Stimulated activated naive CD8-positive, alpha-beta T cell treated with anti-CD3 and anti-CD28 coated beads, Interleukin-15, Interleukin-2, amounts not matched to agents 100 ng/mL and 50 ng/mL, for 24 hours (primary cell): ENCODE data around the gene ALDH5A1.

Source experiments
- H3K27ac Mint-ChIP-seq: one replicate; pipeline ENCODE4 v1.8.0; 2021; ENCODE audit warnings: mild to moderate bottlenecking, mixed read lengths
- H3K27me3 Mint-ChIP-seq: one replicate; pipeline ENCODE4 v1.8.0; 2021; ENCODE audit warnings: mixed read lengths
- H3K36me3 Mint-ChIP-seq: one replicate; pipeline ENCODE4 v1.8.0; 2021; ENCODE audit warnings: low read depth, mixed read lengths
- H3K4me1 Mint-ChIP-seq: one replicate; pipeline ENCODE4 v1.8.0; 2021; ENCODE audit warnings: low read depth, mixed read lengths
- H3K4me3 Mint-ChIP-seq: one replicate; pipeline ENCODE4 v1.8.0; 2021; ENCODE audit warnings: mild to moderate bottlenecking, mixed read lengths
- H3K9me3 Mint-ChIP-seq: one replicate; pipeline ENCODE4 v1.8.0; 2021; ENCODE audit warnings: mixed read lengths

Gene ALDH5A1

GRCh38 chr6:24534329-24534728 is 39.6 kb downstream of the ALDH5A1 start:
- Mint-ChIP-seq H3K27me3 (no peaks in the 10 kb centered on the region), H3K36me3 (peaks cover 5% of the 10 kb centered on the region), H3K4me3 (no peak overlapping the region), H3K4me1 (no peaks in the 10 kb centered on the region), H3K27ac (no peak overlapping the region), H3K9me3 (no peaks in the 10 kb centered on the region)

DNA sequence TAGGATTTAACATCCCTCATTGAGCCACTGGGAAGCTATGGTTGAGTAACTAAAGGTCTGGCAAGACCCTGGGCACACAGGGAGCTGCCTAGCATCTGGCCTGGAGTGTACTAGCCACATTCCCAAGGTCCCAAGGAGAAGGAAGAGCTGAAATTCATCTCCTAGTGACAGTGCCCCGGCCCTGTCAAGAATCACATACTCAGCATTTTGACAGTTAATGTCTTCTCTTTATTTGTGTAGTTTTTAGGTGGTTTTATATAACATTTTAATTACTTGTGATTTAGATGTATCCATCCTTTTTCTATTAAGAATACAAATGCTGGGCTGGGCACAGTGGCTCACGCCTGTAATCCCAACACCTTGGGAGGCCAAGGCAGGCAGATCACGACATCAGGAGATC is 40.4 kb downstream of the ALDH5A1 start:
- Mint-ChIP-seq H3K36me3 (peaks cover under 1% of the 10 kb centered on the region), H3K4me3 (no peak overlapping the region), H3K9me3 (no peaks in the 10 kb centered on the region), H3K27me3 (no peaks in the 10 kb centered on the region), H3K4me1 (no peaks in the 10 kb centered on the region), H3K27ac (no peak overlapping the region)

DNA sequence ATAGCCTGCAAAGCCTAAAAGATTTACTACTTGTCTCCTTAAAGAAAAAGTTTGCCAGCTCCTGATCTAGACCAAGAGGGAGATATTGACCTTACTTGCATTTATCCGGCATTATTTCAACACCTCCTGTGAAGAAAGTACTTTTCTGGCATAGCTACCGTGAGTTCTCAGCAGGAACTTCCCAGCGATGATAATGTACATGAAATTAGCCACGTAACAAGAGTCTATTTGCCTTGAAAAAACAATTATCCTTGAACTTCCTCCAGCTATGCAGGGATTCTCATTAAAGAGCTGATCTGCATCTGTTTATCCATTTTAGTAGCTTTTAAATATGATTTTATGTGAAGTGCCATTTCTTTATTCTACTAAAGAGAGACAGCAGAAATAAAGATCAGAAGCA is 41.7 kb downstream of the ALDH5A1 start:
- Mint-ChIP-seq H3K27ac (no peak overlapping the region), H3K4me3 (no peak overlapping the region), H3K27me3 (no peaks in the 10 kb centered on the region), H3K4me1 (no peaks in the 10 kb centered on the region), H3K9me3 (no peaks in the 10 kb centered on the region), H3K36me3 (no peaks in the 10 kb centered on the region)

DNA sequence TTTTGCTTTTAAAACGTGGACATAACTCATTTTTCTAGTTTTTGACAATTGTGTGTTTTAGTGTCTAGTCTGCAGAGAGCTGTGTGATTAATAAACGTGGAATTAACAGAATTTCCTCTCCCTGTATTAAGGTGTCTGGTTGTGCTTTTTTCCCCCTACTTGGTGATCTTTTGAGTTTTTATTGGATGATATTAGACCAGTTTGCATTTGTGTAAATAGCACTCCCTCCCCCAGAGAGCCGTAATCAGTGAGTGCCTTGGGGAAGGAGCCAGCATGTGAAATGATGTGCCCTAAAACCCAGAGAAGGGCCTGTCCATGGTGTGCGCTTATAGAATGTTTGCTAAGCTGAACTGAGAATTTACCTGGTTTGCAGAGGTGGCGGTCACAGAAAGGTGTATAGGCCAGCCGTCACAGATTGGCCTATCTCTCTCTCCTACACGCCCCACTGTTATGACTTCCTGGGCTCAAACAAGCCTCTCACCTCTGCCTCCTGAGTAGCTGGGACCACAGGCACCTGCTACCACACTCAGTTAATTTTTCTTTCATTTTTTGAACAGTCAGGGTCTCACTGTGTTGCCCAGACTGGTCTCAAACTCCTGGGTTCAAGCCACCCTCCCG is 42.4 kb downstream of the ALDH5A1 start:
- Mint-ChIP-seq H3K4me1 (no peaks in the 10 kb centered on the region), H3K27me3 (no peaks in the 10 kb centered on the region), H3K36me3 (no peaks in the 10 kb centered on the region), H3K27ac (no peak overlapping the region), H3K9me3 (no peaks in the 10 kb centered on the region), H3K4me3 (no peak overlapping the region)

- no peaks in the 10 kb centered on the region for H3K9me3 Mint-ChIP-seq
- no peak overlapping the region for H3K27ac Mint-ChIP-seq
- no peaks in the 10 kb centered on the region for H3K27me3 Mint-ChIP-seq
- H3K36me3 Mint-ChIP-seq: no peaks in the 10 kb centered on the region
- H3K4me1 Mint-ChIP-seq: no peaks in the 10 kb centered on the region
- no peak overlapping the region for H3K4me3 Mint-ChIP-seq
Observed at GRCh38 chr6:24537771-24538385, 43.1 kb downstream of the ALDH5A1 start.

DNA sequence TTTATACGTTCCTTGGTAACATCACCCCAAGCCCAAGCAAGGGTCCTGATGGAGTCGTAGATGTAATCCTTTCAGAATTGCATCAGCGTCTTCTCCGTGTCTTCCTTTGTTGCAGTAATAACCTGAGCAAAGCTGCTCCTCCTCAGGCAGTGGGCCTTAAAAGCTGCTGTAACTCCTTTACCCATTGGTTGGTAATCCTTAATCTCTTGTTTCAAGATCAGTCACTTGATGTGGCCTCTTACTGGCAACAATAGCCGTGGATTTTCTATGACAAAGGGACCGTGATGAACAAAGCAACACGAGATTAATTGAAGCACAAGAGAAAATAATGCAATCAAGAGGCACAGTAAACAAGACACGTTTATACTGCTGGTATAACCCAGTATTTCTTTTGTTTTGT is 44.6 kb downstream of the ALDH5A1 start:
- H3K27me3 Mint-ChIP-seq: no peaks in the 10 kb centered on the region
- no peaks in the 10 kb centered on the region for H3K36me3 Mint-ChIP-seq
- H3K9me3 Mint-ChIP-seq: no peaks in the 10 kb centered on the region
- H3K27ac Mint-ChIP-seq: no peak overlapping the region
- H3K4me1 Mint-ChIP-seq: no peaks in the 10 kb centered on the region
- H3K4me3 Mint-ChIP-seq: no peak overlapping the region

DNA sequence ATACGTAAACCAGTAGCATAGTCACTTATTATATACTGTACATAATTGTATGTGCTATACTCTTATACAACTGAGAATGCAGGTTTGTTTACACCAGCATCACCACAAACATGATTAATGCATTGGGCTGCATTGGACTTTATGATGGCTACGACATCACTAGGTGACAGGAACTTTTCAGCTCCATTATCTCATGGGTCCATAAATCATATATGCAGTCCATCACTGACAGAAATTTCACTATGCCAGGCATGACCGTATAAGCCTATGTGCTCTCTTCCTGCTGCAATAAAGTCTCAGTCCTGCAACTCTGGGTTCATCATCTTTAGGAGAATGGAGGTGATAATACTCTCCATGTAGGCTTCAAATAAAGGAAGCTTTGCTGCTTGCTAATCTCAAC is 45.4 kb downstream of the ALDH5A1 start:
- Mint-ChIP-seq H3K27ac (no peak overlapping the region), H3K36me3 (no peaks in the 10 kb centered on the region), H3K9me3 (no peaks in the 10 kb centered on the region), H3K4me1 (no peaks in the 10 kb centered on the region), H3K4me3 (no peak overlapping the region), H3K27me3 (no peaks in the 10 kb centered on the region)

DNA sequence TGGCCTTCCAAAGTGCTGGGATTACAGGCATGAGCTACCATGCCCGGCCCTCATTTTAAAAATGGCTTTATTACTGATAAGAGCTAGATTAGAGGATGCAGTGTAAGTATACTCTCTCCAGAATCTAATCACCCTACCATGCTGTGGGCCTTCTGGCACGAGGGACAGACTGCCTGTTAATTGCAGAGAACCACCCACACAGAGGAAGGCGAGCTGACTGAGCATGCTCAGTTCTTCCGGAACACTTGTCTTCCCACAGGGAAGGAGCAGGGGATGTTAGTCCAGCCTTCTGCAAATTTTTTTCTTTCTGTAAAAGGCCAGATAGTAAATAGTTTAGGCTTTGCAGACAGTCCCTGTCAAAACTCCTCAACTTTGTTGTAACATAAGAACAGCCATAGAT is 48.9 kb downstream of the ALDH5A1 start:
- no peaks in the 10 kb centered on the region for H3K36me3 Mint-ChIP-seq
- peaks cover 3% of the 10 kb centered on the region for H3K27me3 Mint-ChIP-seq
- peaks cover 8% of the 10 kb centered on the region for H3K4me1 Mint-ChIP-seq
- H3K4me3 Mint-ChIP-seq: no peak overlapping the region
- H3K9me3 Mint-ChIP-seq: no peaks in the 10 kb centered on the region
- H3K27ac Mint-ChIP-seq: no peak overlapping the region

GRCh38 chr6:24545183-24545582 is 50.4 kb downstream of the ALDH5A1 start:
- H3K36me3 Mint-ChIP-seq: no peaks in the 10 kb centered on the region
- no peaks in the 10 kb centered on the region for H3K9me3 Mint-ChIP-seq
- H3K4me1 Mint-ChIP-seq: peaks cover 8% of the 10 kb centered on the region
- H3K27ac Mint-ChIP-seq: no peak overlapping the region
- peaks cover 3% of the 10 kb centered on the region for H3K27me3 Mint-ChIP-seq
- H3K4me3 Mint-ChIP-seq: no peak overlapping the region

DNA sequence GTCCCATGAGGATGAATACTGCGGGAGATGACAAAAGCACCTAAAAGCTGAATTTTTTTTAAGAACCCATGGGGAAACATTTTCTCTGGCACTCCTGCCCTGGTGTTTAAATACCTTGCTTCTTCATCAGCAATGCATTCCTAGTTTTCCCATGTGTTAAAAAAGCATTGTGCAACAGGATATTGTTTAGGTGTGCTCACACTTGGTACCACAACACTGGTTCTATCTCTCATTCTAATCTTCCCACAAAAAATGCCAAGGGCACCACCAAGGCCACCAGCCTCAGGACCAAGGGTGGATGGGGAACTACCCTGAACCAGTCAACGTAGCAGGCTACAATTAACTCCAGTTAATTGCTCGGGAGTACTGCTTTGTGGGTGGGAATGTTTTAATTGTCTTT is 50.9 kb downstream of the ALDH5A1 start:
- H3K9me3 Mint-ChIP-seq: no peaks in the 10 kb centered on the region
- H3K4me3 Mint-ChIP-seq: no peak overlapping the region
- H3K36me3 Mint-ChIP-seq: no peaks in the 10 kb centered on the region
- peaks cover 3% of the 10 kb centered on the region for H3K27me3 Mint-ChIP-seq
- no peak overlapping the region for H3K27ac Mint-ChIP-seq
- H3K4me1 Mint-ChIP-seq: peaks cover 8% of the 10 kb centered on the region

DNA sequence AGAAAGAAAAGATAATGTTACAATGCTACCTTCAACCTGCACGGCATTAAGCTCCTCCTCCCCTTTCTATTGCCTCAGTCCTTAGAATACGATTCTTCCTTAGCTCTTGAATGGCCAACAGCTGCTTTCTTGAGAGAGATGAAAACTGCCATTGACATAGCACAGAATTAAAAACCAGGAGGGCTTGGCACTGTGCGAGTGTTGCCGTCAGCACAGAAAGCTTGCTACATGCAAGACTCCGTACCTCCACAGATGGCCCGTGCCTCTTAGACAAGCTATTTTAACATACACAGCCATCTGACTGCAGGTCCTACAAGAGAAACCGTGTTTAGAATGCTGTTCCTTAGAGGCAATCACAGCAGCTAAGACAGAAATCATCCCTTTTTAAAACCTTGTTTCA is 51.7 kb downstream of the ALDH5A1 start:
- H3K27ac Mint-ChIP-seq: no peak overlapping the region
- no peaks in the 10 kb centered on the region for H3K36me3 Mint-ChIP-seq
- H3K27me3 Mint-ChIP-seq: peaks cover 3% of the 10 kb centered on the region
- H3K4me1 Mint-ChIP-seq: peaks cover 8% of the 10 kb centered on the region
- H3K4me3 Mint-ChIP-seq: no peak overlapping the region
- no peaks in the 10 kb centered on the region for H3K9me3 Mint-ChIP-seq

GRCh38 chr6:24547243-24547642 is 52.5 kb downstream of the ALDH5A1 start:
- no peak overlapping the region for H3K27ac Mint-ChIP-seq
- peaks cover 8% of the 10 kb centered on the region for H3K4me1 Mint-ChIP-seq
- no peak overlapping the region for H3K4me3 Mint-ChIP-seq
- H3K9me3 Mint-ChIP-seq: no peaks in the 10 kb centered on the region
- peaks cover 3% of the 10 kb centered on the region for H3K27me3 Mint-ChIP-seq
- no peaks in the 10 kb centered on the region for H3K36me3 Mint-ChIP-seq

DNA sequence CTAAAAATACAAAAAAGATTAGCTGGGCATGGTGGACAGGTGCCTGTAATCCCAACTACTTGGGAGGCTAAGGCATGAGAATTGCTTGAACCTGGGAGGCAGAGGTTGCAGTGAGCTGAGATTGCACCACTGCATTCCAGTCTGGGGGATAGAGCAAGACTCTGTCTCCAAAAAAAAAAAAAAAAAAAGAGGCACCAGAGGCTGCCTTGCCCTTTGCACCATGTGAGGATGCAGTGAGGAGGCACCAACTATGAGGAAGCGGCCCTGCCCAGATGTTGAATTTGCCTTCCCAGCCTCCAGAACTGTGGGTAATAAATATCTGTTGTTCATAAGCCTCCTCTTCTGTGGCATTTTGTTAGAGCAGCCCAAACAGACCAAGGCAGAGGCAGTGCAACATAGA is 54.4 kb downstream of the ALDH5A1 start:
- Mint-ChIP-seq H3K36me3 (no peaks in the 10 kb centered on the region), H3K27ac (no peak overlapping the region), H3K4me1 (peaks cover 8% of the 10 kb centered on the region), H3K27me3 (peaks cover 3% of the 10 kb centered on the region), H3K4me3 (no peak overlapping the region), H3K9me3 (no peaks in the 10 kb centered on the region)

GRCh38 chr6:24549674-24550353 is 55.0 kb downstream of the ALDH5A1 start:
- Mint-ChIP-seq H3K36me3 (no peaks in the 10 kb centered on the region), H3K9me3 (no peaks in the 10 kb centered on the region), H3K27me3 (peaks cover 3% of the 10 kb centered on the region), H3K27ac (no peak overlapping the region), H3K4me3 (no peak overlapping the region), H3K4me1 (peaks cover 8% of the 10 kb centered on the region)

DNA sequence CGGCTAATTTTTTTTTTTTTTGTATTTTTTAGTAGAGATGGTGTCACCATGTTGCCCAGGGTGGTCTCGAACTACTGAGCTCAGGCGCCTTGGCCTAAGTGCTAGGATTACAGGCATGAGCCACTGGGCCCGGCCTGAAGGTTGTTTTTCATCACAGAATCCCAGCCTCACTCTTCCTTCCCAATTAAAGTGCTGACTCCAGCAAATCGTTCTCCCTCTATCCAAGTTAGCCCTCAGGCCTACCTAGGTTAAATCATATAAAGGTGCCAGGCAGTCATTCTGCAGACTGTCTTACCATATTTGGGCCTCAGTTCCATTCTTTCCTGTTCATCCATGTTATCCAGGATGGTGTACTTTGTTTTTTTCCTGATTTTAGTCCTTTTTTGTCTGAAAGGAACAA is 56.4 kb downstream of the ALDH5A1 start:
- no peaks in the 10 kb centered on the region for H3K36me3 Mint-ChIP-seq
- peaks cover 3% of the 10 kb centered on the region for H3K27me3 Mint-ChIP-seq
- no peak overlapping the region for H3K27ac Mint-ChIP-seq
- H3K4me3 Mint-ChIP-seq: no peak overlapping the region
- peaks cover 8% of the 10 kb centered on the region for H3K4me1 Mint-ChIP-seq
- no peaks in the 10 kb centered on the region for H3K9me3 Mint-ChIP-seq

DNA sequence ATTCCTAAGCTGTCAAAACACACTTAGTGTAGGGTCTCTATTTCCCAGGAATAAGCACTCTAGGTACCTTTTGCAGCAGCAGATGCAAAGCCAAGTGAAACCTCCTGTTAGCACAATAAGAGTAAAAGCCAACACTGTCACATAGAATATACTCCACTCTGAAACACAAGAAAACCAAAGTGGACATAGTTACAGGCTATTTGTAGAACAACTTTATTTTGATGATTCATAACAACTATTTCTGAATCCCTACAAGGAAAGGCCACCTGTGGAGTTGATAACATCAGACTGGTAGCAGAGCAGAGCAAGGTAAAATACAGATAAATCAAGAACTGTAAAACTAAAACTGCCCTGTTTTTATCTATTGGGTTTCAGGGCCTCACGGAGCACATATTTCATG is 59.7 kb downstream of the ALDH5A1 start:
- Mint-ChIP-seq H3K27ac (no peak overlapping the region), H3K27me3 (no peaks in the 10 kb centered on the region), H3K4me3 (no peak overlapping the region), H3K4me1 (no peaks in the 10 kb centered on the region), H3K9me3 (no peaks in the 10 kb centered on the region), H3K36me3 (no peaks in the 10 kb centered on the region)
